ENCODE results near the gene TCF20. TPM values are rescaled to one million over a fixed set of nuclear protein-coding genes. Genes with fewer than 3 reads are reported as not detected.

Gene TCF20
- total RNA-seq, 4 donors from 2014 or later: 40.2 to 52.5 (median 41.0) TPM

DNA sequence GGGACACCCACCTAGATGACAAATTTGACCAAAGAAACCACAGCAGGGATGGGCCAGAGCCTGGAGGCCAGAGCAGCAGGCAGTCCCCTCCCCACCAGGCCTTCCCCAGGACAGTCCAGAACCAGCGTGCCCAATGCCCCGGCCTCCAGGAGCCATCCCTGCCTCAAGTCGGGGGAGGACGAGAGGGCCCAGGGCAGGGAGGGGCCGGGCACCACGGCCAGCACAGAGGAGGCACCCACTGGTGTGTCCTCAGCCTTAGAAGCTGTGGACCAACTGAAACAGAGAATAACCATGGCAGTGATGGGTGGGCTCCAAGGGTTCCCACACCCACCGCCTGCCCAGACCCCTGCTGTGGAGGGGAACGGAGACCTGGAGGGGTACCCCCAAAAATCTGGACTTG is 28.3 kb upstream of the TCF20 start:
- Histone ChIP-seq H3K36me3 (no peaks in the 10 kb centered on the region), H3K4me1 (peaks cover 18 to 62% (median 30%) of the 10 kb centered on the region in 3 donors), H3K27ac (no peak overlapping the region), H3K27me3 (peaks cover 0 to under 1% (median 0%) of the 10 kb centered on the region in 4 donors), H3K9me3 (no peaks in the 10 kb centered on the region), H3K4me3 (no peak overlapping the region)
- no CpG with 5 or more reads among the region's 8 CpGs for WGBS, 2 donors
- DNase-seq: no peak
- TF ChIP-seq POLR2A (IDR thresholded peaks at IDR 0.05): no peak
- TF ChIP-seq, protein P1, sequence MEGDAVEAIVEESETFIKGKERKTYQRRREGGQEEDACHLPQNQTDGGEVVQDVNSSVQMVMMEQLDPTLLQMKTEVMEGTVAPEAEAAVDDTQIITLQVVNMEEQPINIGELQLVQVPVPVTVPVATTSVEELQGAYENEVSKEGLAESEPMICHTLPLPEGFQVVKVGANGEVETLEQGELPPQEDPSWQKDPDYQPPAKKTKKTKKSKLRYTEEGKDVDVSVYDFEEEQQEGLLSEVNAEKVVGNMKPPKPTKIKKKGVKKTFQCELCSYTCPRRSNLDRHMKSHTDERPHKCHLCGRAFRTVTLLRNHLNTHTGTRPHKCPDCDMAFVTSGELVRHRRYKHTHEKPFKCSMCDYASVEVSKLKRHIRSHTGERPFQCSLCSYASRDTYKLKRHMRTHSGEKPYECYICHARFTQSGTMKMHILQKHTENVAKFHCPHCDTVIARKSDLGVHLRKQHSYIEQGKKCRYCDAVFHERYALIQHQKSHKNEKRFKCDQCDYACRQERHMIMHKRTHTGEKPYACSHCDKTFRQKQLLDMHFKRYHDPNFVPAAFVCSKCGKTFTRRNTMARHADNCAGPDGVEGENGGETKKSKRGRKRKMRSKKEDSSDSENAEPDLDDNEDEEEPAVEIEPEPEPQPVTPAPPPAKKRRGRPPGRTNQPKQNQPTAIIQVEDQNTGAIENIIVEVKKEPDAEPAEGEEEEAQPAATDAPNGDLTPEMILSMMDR (IDR thresholded peaks at IDR 0.05): no peak
- intact Hi-C loops (cut with DNase I): no loop called here

- TF ChIP-seq POLR2A (IDR thresholded peaks at IDR 0.05): no peak
- TF ChIP-seq, protein P1 (IDR thresholded peaks at IDR 0.05): no peak
- H3K4me1 ChIP-seq: peaks cover 18 to 64% (median 30%) of the 10 kb centered on the region in 3 donors
- WGBS, 2 donors: 89 to 100% methylated on average over 1 of the region's 2 CpGs
Observed at GRCh38 chr22:42297778-42298177, 27.3 kb upstream of the TCF20 start.

DNA sequence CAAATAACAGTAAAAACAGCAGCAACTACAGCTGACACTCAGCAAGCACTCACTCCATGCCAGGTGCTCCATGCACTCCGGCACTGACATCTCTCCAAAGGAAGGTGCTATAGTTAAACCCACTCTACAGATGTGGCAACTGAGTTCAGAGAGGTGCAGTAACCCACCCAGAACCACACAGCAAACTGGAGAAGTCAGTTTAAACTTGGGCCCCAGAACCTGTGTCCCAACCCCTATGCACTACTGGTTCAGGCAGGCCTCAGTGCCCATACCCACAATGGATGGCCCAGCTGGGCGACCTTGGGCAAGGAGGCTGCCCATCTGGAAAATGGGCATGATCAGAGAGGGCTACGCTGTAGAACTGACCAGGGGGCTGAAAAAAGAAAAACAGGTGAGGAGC is 26.4 kb upstream of the TCF20 start:
- no peak for DNase-seq
- 100% methylated on average over 1 of the region's 3 CpGs for WGBS, 2 donors
- no peak overlapping the region for H3K27ac ChIP-seq
- no peaks in the 10 kb centered on the region for H3K27me3 ChIP-seq
- H3K4me3 ChIP-seq: no peak overlapping the region
- no peaks in the 10 kb centered on the region for H3K36me3 ChIP-seq
- intact Hi-C loops (cut with DNase I): no loop called here
- TF ChIP-seq, protein P1 (IDR thresholded peaks at IDR 0.05): no peak
- no peak for TF ChIP-seq POLR2A (IDR thresholded peaks at IDR 0.05)
- peaks cover 18 to 64% (median 30%) of the 10 kb centered on the region in 3 donors for H3K4me1 ChIP-seq
- no peaks in the 10 kb centered on the region for H3K9me3 ChIP-seq

More at GRCh38 chr22:42297778-42298177, 27.3 kb upstream of the TCF20 start:
- Histone ChIP-seq H3K27ac (no peak overlapping the region), H3K27me3 (no peaks in the 10 kb centered on the region), H3K4me3 (no peak overlapping the region), H3K9me3 (no peaks in the 10 kb centered on the region), H3K36me3 (no peaks in the 10 kb centered on the region)
- intact Hi-C loops (cut with DNase I): no loop called here
- DNase-seq: no peak

DNA sequence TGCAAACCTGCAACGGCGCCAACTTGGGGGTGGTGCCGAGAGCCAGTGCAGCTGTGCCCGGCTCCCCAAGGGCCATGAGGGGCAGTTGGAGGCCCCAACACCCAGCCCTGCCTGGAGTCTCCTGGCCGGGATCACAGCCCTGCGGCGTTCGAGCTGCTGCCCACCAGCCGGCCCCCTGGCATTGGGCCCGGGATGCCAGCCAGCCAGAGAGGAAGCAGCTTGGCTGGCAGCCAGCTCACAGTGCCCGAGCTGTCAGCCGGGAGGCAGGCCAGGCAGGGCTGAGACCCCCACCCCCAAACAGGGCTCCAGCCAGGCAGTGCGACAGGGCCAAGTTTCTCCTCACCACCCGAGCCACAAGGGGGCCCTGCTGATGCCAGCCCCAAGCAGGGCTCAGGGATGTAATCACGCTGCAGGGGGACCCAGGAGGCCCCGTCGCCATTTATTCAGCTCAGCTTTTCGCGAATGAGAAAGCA is 26.0 kb upstream of the TCF20 start:
- intact Hi-C loops (cut with DNase I): no loop called here
- H3K27me3 ChIP-seq: no peaks in the 10 kb centered on the region
- H3K4me3 ChIP-seq: no peak overlapping the region
- no CpG with 5 or more reads among the region's 19 CpGs for WGBS, 2 donors
- H3K4me1 ChIP-seq: peaks cover 16 to 59% (median 27%) of the 10 kb centered on the region in 3 donors
- H3K9me3 ChIP-seq: no peaks in the 10 kb centered on the region
- no peak overlapping the region for H3K27ac ChIP-seq
- DNase-seq: no peak
- TF ChIP-seq, protein P1 (IDR thresholded peaks at IDR 0.05): no peak
- no peak for TF ChIP-seq POLR2A (IDR thresholded peaks at IDR 0.05)
- H3K36me3 ChIP-seq: no peaks in the 10 kb centered on the region

DNA sequence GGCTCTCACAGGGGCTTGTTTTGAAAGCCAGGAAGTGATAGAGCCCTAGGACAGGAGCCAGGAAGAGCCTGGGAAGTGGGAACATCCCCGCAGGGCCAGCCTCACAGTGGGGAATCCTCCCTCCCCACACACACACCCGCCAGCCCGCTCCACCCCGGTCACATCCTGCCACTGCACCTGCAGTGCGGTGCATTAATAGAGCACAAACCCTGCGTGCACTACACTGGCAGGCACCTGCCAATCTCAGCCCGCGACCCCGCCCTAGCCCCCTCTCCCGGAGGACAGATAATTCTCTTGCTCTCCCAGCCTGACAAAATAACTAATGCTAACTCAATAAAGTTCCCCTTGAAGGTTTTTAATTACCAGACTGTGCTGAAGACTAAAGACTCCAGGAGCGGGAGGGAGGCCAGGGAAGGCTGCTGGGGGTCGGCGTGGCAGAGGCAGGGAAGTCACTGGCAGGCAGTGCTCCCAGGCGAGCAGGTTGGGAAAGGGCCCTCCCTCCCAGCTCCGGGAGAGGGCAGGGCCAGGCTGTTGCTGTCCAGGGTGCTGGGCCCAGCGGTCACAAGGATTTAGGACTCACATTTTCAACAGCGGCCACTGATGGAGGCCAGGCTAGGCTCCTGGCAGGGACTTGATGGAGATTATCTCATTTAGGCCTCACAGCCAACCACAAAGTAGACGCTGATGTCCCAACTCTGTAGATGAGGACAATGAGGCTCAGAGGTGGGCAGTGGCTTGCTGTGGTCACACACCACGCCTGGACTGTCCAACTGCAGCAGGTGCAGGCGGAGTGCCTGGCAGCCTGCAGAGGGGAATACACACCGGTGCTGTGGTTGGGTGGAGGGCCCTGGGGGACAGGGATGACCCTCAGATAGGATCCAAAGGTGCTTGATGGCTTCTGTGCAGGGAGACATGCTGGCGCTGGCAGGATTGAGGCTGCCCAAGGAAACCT is 23.9 kb upstream of the TCF20 start:
- Histone ChIP-seq H3K36me3 (no peaks in the 10 kb centered on the region), H3K9me3 (no peaks in the 10 kb centered on the region), H3K27me3 (no peaks in the 10 kb centered on the region), H3K27ac (no peak overlapping the region), H3K4me3 (no peak overlapping the region), H3K4me1 (peaks cover 0 to 52% (median 13%) of the 10 kb centered on the region in 3 donors)
- no peak for DNase-seq
- intact Hi-C loops (cut with DNase I): no loop called here
- no peak for TF ChIP-seq POLR2A (IDR thresholded peaks at IDR 0.05)
- TF ChIP-seq, protein P1 (IDR thresholded peaks at IDR 0.05): no peak
- 41 to 49% methylated on average over 8 to 10 of the region's 22 CpGs for WGBS, 2 donors
